Measurements from ENCODE around the gene NUDT4.
"Not testable (repeated sequence)": the region's sequence is repeated elsewhere in the genome, so short reads cannot be mapped to it uniquely, and the experiment has no call there.

NUDT4 gene

GRCh38 chr12:93399183-93399863 lies 21.6 kb downstream of the NUDT4 start:
- DNase-seq (ENCODE audit: low read depth): not testable (repeated sequence)

- DNase-seq (ENCODE audit: low read depth): no peak
Observed at GRCh38 chr12:93402333-93403311, 24.9 kb downstream of the NUDT4 start.

- no peak for DNase-seq (ENCODE audit: low read depth)
Observed at GRCh38 chr12:93403988-93404803, 26.5 kb downstream of the NUDT4 start.

- no peak for DNase-seq (ENCODE audit: low read depth)
Observed at GRCh38 chr12:93404961-93405849, 27.5 kb downstream of the NUDT4 start.

- no peak for DNase-seq (ENCODE audit: low read depth)
Observed at GRCh38 chr12:93407054-93407962, 29.6 kb downstream of the NUDT4 start.

- no peak for DNase-seq (ENCODE audit: low read depth)
Observed at GRCh38 chr12:93407963-93408283, 30.2 kb downstream of the NUDT4 start.

- no peak for DNase-seq (ENCODE audit: low read depth)
Observed at GRCh38 chr12:93408813-93409212, 31.1 kb downstream of the NUDT4 start.

- DNase-seq (ENCODE audit: low read depth): not testable (repeated sequence)
Observed at GRCh38 chr12:93409343-93410187, 31.8 kb downstream of the NUDT4 start.

GRCh38 chr12:93411060-93411459 lies 33.3 kb downstream of the NUDT4 start:
- not testable (repeated sequence) for DNase-seq (ENCODE audit: low read depth)

GRCh38 chr12:93412396-93412795 lies 34.7 kb downstream of the NUDT4 start:
- not testable (repeated sequence) for DNase-seq (ENCODE audit: low read depth)

GRCh38 chr12:93413064-93413463 lies 35.3 kb downstream of the NUDT4 start:
- no peak for DNase-seq (ENCODE audit: low read depth)

GRCh38 chr12:93415723-93416464 lies 38.2 kb downstream of the NUDT4 start:
- no peak for DNase-seq (ENCODE audit: low read depth)

- DNase-seq (ENCODE audit: low read depth): no peak
Observed at GRCh38 chr12:93417967-93418480, 40.3 kb downstream of the NUDT4 start.

GRCh38 chr12:93419388-93420034 lies 41.8 kb downstream of the NUDT4 start:
- no peak for DNase-seq (ENCODE audit: low read depth)

- no peak for DNase-seq (ENCODE audit: low read depth)
Observed at GRCh38 chr12:93422050-93422449, 44.3 kb downstream of the NUDT4 start.

GRCh38 chr12:93425736-93426411 lies 48.1 kb downstream of the NUDT4 start:
- no peak for DNase-seq (ENCODE audit: low read depth)

- no peak for DNase-seq (ENCODE audit: low read depth)
Observed at GRCh38 chr12:93426412-93426805, 48.7 kb downstream of the NUDT4 start.

All from stimulated activated CD8-positive, alpha-beta memory T cell treated with anti-CD3 and anti-CD28 coated beads, Interleukin-12 subunit alpha, Interleukin-12 subunit beta, amount 100 ng/mL, for 1 hour (primary cell).